ENCODE measurements around the gene FNDC8. TPM values are rescaled to one million over a fixed set of nuclear protein-coding genes. Genes with fewer than 3 reads are reported as not detected.
"Not testable (repeated sequence)": the region's sequence is repeated elsewhere in the genome, so short reads cannot be mapped to it uniquely, and the experiment has no call there.

Gene FNDC8
- total RNA-seq, 1 donor from 2014 or later: not detected

- Histone ChIP-seq H3K27ac (no peak overlapping the region), H3K4me3 (no peak overlapping the region), H3K36me3 (no peaks in the 10 kb centered on the region), H3K27me3 (no peaks in the 10 kb centered on the region), H3K9me3 (no peaks in the 10 kb centered on the region), H3K4me1 (no peaks in the 10 kb centered on the region)
- intact Hi-C loops (cut with DNase I): no loop called here
- TF ChIP-seq, protein P1, sequence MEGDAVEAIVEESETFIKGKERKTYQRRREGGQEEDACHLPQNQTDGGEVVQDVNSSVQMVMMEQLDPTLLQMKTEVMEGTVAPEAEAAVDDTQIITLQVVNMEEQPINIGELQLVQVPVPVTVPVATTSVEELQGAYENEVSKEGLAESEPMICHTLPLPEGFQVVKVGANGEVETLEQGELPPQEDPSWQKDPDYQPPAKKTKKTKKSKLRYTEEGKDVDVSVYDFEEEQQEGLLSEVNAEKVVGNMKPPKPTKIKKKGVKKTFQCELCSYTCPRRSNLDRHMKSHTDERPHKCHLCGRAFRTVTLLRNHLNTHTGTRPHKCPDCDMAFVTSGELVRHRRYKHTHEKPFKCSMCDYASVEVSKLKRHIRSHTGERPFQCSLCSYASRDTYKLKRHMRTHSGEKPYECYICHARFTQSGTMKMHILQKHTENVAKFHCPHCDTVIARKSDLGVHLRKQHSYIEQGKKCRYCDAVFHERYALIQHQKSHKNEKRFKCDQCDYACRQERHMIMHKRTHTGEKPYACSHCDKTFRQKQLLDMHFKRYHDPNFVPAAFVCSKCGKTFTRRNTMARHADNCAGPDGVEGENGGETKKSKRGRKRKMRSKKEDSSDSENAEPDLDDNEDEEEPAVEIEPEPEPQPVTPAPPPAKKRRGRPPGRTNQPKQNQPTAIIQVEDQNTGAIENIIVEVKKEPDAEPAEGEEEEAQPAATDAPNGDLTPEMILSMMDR (IDR thresholded peaks at IDR 0.05): no peak
- TF ChIP-seq POLR2AphosphoS5 (IDR thresholded peaks at IDR 0.05; ENCODE audit: insufficient read depth in 1 of 2, low read depth in 1 of 2) (no peak), POLR2A (IDR thresholded peaks at IDR 0.05) (no peak)
- no peak for DNase-seq (ENCODE audit: extremely low spot score in 2 of 2)
Measured at GRCh38 chr17:35148144-35148543, 26.7 kb downstream of the FNDC8 start.

DNA sequence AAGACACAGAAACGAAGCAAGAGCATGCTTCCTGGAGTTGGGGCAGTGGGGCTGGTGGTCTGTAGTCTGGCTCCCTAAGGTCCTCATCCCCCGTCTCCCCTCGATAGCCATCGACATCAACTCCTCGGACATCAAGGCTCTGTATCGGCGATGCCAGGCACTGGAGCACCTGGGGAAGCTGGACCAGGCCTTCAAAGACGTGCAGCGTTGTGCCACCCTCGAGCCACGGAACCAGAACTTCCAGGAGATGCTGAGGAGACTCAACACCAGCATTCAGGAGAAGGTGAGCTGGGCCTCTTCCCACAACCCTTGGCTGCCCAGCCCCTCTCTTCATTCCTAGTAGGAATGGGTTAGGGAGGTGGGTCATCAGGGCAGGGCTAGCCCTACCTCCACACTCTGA is 28.5 kb downstream of the FNDC8 start:
- TF ChIP-seq POLR2A (IDR thresholded peaks at IDR 0.05): no peak
- H3K36me3 ChIP-seq: no peaks in the 10 kb centered on the region
- H3K4me1 ChIP-seq: no peaks in the 10 kb centered on the region
- intact Hi-C loops (cut with DNase I): no loop called here
- H3K9me3 ChIP-seq: no peaks in the 10 kb centered on the region
- no peak for DNase-seq (ENCODE audit: extremely low spot score in 2 of 2)
- H3K27me3 ChIP-seq: no peaks in the 10 kb centered on the region
- no peak overlapping the region for H3K4me3 ChIP-seq
- no peak overlapping the region for H3K27ac ChIP-seq

GRCh38 chr17:35151080-35151479 is 29.7 kb downstream of the FNDC8 start:
- H3K4me3 ChIP-seq; H3K27ac ChIP-seq; intact Hi-C loops (cut with DNase I); H3K4me1 ChIP-seq; H3K9me3 ChIP-seq; H3K27me3 ChIP-seq; H3K36me3 ChIP-seq; DNase-seq (ENCODE audit: extremely low spot score in 2 of 2): not testable (repeated sequence)

- Histone ChIP-seq H3K4me1 (no peaks in the 10 kb centered on the region), H3K27me3 (no peaks in the 10 kb centered on the region), H3K4me3 (no peak overlapping the region), H3K27ac (no peak overlapping the region), H3K9me3 (no peaks in the 10 kb centered on the region), H3K36me3 (no peaks in the 10 kb centered on the region)
- no peak for DNase-seq (ENCODE audit: extremely low spot score in 2 of 2)
- intact Hi-C loops (cut with DNase I): no loop called here
- TF ChIP-seq, protein P1 (IDR thresholded peaks at IDR 0.05): no peak
- TF ChIP-seq POLR2A (IDR thresholded peaks at IDR 0.05): no peak
Measured at GRCh38 chr17:35152421-35153140, 31.2 kb downstream of the FNDC8 start.

DNA sequence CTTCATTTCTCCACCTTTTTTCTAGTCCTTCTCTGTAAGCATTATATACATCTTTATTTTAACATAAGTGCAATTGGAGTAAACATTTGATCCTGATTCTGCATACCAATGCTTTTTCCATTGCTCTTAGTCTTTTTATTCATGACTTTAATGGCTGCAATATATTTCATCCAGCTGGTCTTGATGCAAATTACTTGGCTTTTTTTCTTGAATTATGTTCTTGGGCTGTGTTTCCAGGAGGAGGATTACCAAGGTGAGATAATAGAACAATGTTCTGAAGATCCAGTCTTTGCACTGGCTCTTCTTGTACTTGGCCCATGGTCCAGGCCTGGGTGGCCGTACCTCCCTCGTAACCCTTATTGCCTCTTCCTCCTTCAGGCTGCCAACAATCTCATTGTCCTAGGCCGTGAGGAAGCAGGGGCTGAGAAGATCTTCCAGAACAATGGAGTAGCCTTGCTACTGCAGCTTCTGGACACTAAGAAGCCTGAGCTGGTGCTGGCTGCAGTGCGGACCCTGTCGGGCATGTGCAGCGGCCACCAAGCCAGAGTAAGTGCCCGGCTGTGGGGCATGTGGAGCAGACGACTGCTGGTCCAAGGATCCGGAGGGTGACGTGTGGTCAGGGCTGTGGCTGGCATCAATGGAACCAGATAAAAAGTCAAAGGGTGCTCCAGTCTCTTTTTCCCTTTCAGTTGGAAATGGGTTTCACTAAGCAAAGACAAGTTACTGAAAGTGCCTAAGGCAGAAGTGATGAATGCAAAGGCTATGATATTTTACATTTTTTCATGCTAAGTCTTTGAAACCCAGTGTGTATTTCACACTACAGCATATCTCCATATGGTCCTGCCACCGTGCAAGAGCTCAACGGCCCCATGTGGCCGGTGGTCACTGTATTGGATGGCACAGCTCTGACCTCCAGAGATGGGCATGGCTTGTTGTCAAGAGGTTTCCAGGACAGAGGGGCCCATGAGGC is 33.1 kb downstream of the FNDC8 start:
- Histone ChIP-seq H3K27me3 (no peaks in the 10 kb centered on the region), H3K27ac (no peak overlapping the region), H3K36me3 (no peaks in the 10 kb centered on the region), H3K9me3 (no peaks in the 10 kb centered on the region), H3K4me1 (no peaks in the 10 kb centered on the region), H3K4me3 (no peak overlapping the region)
- DNase-seq (ENCODE audit: extremely low spot score in 2 of 2): no peak
- intact Hi-C loops (cut with DNase I): no loop called here
- TF ChIP-seq, protein P1 (IDR thresholded peaks at IDR 0.05): no peak
- TF ChIP-seq POLR2AphosphoS5 (IDR thresholded peaks at IDR 0.05; ENCODE audit: insufficient read depth in 1 of 2, low read depth in 1 of 2) (no peak), POLR2A (IDR thresholded peaks at IDR 0.05) (no peak)

- Histone ChIP-seq H3K4me3 (no peak overlapping the region), H3K27ac (no peak overlapping the region), H3K4me1 (no peaks in the 10 kb centered on the region), H3K9me3 (no peaks in the 10 kb centered on the region), H3K36me3 (no peaks in the 10 kb centered on the region), H3K27me3 (no peaks in the 10 kb centered on the region)
- no peak for DNase-seq (ENCODE audit: extremely low spot score in 2 of 2)
- intact Hi-C loops (cut with DNase I): no loop called here
- TF ChIP-seq, protein P1 (IDR thresholded peaks at IDR 0.05): no peak
- TF ChIP-seq POLR2A (IDR thresholded peaks at IDR 0.05): no peak
- no peak for TF ChIP-seq POLR2AphosphoS5 (IDR thresholded peaks at IDR 0.05; ENCODE audit: insufficient read depth in 1 of 2, low read depth in 1 of 2)
Measured at GRCh38 chr17:35155246-35155645, 33.8 kb downstream of the FNDC8 start.

Measured in vagina (tissue), 2 donors.